GM18951 (cell line): ENCODE data around the gene TCTN1.
A peak's percentile ranks its signal among the peaks of the same experiment; 100 is the strongest.

ENCODE experiments used
- POLR2A ChIP-seq: IDR thresholded peaks from 4 replicates; pipeline ENCODE4 v1.6.1; 2011; ENCODE audit warnings: mild to moderate bottlenecking; ENCODE audit not compliant: insufficient read length, insufficient read depth; ENCODE audit errors: extremely low read depth
- in situ Hi-C: fragments of 300-500 bp; cut with MboI; formaldehyde crosslinking; loops from one replicate; pipeline ENCODE4 v1.12.0; 2022; ENCODE audit warnings: low sequenced_read_pairs, mixed read lengths, inconsistent platforms; ENCODE audit not compliant: unreplicated experiment

Gene TCTN1

DNA sequence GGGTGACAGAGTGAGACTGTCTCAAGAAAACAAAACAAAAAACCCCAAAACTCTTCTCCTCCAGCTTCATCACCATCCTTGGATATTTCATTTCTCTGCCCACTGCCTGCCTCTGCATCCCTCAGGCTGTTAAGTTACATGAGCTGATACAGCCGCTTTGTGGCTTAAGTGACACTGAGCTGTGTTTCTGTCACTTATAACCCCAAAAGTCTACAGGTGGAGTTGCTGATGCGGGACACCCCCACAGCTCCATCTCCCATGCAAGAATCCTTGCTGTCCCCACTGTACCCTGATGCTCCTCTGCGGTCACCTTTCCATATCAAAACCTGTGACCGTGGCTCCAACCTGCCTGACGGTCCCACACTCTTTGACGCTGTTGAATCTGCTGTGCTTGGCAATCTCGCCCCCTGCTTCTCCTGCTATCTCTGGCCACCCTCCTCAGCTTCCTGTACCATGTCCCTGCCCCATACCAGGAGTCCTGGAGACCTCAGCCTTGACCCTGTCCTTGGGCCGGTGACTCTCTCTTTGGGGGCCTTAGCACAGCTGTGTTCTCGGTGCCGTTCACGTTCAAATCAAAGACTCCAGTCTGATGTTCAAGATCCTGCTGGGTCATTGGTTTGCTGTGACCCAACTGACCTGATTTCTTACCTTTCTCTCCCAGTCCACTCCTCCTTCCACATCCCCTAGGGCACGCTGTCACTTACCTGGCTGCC is 54.7 kb downstream of the TCTN1 start:
- no peak for TF ChIP-seq POLR2A
- in situ Hi-C loops: no loop called here

DNA sequence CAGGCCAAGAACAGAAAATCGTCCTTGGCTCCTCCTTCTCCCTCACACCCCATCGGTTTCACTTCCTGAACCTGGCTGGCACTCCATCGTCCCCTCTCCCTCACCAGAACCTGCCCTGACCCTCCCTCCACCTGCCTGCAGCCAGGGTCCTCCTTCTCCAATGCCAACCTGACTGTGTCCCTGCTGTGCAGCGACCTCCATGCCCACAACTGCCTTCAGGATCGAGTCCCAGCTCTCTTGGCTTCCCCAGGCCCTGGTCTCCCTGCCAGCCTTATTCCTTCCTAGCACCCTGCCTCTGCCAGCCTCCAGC is 55.2 kb downstream of the TCTN1 start:
- TF ChIP-seq POLR2A: no peak
- in situ Hi-C loops: no loop called here

DNA sequence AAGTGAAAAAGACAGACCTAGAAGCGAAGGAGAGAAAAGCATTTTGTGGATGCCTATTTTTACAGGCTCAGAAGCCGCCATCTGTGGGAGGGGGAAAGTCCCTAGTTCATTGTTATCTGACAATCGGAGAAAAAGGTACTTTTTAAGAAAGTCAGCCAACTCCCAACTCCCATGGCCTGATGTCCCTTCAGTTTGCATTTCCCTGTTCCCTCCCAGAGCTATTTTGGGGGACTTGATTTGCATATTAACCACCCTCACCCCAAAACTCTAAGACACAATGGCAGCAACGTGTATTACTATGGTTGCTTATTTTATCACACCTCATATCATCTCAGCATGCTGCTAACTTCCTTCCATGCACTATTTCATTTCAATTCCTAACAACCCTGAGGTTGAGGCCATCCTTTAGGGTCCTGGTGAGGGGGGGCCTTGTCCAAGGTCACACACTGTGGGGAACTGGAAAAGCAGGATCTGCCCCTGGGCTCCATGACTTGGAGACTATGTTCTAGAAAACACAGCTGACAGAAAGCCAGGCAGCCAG is 56.3 kb downstream of the TCTN1 start:
- in situ Hi-C loops: no loop called here
- TF ChIP-seq POLR2A: peak; percentile 44

DNA sequence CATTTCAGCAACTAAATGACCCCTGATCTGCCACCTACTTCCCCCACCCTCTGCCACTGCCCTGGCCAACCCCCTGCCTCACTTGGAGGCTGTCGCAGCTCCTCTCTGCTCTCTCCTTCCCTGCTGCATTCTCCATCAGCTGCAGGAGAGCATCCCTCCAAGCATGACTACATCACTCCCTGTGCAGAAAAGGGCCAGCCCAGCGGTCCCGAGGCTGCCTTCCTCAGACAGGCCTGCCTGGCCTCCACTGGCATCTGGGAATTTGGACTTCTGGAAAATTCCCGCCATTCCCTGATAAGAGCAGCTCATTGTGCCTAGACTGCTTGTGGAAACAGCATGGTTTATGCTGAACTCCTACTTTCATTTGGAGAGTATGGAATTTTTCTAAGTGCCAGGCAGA is 62.2 kb downstream of the TCTN1 start:
- in situ Hi-C loops: no loop called here

DNA sequence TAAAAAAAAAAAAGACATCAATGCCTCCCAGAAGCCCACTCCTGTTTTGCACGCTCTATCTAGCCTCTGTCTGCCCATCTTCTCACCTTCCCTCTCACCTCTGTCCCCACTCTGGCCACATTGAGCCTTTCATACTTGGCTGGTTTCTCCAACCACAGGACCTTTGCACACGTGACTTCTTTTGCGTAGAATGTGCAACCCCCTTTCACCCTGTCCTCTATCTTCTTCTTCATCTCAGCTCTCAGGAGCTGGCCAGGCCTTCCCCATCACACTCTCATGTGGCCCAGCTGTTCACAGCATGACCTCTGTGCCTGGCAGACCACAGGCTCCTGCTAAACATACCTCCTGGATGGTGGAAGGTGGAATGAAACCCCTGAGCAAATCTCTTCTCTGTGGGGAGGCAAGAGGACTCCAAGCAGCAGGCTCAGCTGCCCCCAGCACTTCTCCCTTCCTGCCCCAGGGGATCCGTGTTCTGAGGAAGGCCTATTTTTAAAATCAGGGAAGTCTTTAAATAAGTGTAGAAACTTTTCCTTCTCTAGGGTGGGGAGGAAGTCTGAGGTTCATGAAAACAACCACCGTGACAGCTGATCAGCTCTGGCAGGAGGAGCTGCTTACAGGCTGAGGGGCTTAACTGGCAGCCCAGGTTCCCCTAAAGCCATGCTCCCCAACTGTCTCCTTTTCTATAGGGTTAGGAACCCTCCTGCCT is 63.4 kb downstream of the TCTN1 start:
- in situ Hi-C loops: no loop called here
- TF ChIP-seq POLR2A: peak; percentile 38

More for the DNA sequence above, 62.2 kb downstream of the TCTN1 start:
- no peak for TF ChIP-seq POLR2A

DNA sequence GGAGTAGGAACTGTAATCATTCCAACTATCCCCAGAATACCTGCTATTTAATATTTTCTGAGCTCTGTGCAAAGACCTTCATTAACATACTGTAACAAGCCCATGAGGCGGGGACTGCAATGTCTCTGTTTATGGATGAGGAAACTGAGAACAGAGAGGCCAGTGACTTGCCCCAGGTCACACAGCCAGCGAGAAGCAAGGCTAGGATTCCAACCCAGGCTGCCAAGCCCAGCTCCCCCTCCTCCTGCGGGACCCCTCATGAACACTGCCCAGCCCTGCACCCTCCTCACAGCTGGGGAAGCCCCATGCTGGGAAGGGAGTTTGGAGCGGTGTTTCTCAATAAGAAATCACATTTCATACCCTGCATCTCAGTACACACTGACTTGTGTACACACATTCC is 64.1 kb downstream of the TCTN1 start:
- in situ Hi-C loops: no loop called here
- no peak for TF ChIP-seq POLR2A

DNA sequence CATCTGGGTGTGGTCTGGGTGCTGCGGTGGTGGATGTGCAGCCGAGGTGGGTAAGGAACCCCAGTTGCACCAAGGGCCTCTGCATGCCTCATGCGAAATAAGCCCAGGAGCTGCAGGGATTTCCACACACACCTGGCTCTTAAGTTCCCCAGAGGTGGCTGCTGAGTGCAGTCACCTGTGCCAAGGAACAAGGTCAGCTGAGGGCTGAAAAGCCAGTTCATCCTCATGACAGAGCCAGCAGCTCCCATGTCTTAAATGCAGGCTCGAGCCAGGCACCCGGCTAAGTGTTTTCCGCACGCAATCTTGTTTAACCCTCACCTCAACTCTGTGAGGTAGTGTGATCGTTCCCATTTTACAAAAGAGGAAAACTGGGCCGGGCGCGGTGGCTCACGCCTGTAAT is 65.3 kb downstream of the TCTN1 start:
- in situ Hi-C loops: no loop called here
- no peak for TF ChIP-seq POLR2A

DNA sequence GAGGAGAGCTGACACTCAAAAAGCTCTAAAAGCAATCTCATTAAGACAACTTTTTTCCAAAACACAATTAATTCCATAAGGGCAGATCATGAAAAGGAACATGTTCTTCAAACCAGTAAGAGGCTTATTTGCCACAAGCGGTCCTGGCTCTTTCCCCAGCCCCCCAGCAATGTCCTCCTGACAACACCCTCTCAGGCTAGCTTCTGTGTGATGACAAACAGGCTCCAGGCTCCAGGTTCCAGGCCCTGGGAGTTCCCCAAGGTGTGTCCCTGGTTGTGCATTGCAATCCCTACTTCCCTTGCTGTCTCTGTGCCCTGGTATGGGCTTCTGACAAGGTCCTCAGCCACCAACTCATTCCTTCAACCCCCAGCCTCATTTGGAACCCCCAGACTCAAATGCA is 66.1 kb downstream of the TCTN1 start:
- in situ Hi-C loops: no loop called here

DNA sequence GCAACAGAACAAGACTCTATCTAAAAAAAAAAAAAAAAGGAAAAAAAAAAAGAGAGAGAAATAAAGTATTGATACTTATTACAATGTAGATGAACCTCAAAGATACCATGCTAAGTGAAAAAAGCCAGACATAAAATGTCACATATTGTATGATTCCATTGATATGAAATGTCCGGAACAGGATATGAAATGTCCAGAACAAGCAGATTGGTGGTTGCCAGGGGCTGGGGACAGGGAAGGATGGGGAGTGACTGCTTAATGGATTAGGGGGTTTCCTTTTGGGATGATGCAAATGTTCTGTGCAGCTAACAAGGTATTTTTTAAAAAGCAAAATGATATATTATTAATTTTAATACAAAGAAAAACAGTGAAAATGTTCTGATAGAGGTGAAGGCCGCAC is 70.0 kb downstream of the TCTN1 start:
- in situ Hi-C loops: no loop called here
- TF ChIP-seq POLR2A: no peak

More for the DNA sequence above, 66.1 kb downstream of the TCTN1 start:
- no peak for TF ChIP-seq POLR2A

DNA sequence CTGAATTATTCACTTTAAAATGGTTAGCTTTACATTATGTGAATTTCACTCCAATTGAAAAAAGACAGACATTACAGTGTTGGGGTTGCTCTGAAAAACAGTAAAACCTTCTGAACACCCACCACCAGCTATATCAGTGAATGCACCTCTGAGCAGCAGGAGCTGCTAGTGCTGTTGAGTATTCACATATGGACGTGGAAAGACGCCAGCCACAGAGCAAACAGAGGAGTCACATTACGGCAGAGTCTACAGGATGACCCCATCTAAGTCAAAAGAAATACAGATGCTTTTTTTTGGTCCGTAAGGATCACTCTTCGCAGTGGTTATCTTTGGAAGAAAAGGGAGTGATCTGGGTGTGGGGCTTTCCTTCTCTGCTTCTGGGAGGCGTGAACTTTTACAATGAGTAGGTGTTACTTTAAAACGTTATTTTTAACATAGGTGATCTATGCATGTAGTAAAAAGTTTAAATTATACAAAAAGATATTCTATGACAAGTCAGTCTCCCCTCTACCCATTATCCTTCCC is 70.4 kb downstream of the TCTN1 start:
- in situ Hi-C loops: no loop called here
- no peak for TF ChIP-seq POLR2A

DNA sequence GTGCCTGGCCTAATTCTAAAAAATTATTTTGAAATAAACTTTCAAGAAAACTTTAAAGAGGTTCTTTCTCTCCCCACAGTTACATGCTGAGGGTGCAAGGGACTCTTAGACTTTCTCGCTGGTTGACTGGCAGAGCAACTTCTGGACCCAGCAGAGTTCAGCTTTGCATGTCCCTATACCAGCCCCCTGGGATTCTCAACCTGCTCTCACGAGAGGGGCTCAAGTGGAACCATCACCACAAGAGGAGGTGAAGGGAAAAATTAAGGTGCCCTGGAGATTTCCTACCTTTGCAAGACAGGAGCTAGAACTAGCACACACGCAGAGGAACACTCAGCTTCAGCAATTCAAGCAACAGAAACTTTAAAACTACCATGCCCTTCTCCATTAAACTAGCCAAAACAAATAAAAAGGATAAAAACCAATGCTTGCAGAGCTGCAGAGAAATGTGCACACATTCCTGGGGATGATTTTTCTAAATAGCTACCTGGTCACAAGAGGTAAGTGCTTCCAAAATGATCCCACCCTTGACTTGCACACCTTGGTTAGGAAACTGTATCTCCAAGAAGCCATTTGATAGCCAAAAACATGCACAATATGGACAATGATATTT is 72.5 kb downstream of the TCTN1 start:
- TF ChIP-seq POLR2A: no peak
- in situ Hi-C loops: no loop called here

DNA sequence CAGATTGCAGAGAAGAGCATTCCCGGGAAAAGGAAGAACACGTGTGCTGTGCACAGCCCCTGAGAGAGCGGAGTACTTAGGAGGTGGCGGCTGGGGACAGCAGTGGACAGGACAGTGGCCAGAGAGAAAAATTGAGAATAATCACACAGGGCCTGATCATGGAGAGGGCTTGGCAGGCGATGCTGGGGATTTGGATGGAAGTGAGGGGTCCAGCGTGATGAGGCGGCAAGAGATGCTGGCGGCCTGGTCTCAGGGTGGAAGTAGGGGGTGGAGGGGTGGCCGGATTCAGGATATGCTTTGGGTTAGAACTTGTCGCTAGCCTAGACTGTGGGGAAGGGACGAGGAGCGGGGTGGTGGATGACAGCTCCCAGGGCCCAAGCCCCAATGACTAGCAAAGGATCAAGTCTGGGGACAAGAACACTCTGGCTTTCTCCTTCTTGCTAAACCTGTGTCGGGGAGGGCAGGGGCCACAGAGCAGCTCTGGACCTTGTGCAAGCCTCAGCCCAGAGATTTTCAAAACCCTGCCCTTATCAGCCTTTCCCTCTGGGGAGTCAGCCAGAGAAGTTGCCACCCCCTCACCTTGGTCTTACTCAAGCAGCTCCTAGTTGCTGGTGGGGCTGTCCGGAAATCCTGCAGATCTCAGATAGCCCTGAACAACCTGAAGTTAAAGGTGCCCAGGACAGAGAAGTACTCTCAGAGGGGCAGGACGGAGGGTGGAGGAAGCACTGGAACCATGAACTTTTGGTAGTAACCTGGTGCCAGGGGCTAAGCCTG is 73.7 kb downstream of the TCTN1 start:
- no peak for TF ChIP-seq POLR2A
- in situ Hi-C loops: no loop called here
